HepG2 (cell line): ENCODE results near the gene PIK3R5. TPM values are rescaled to one million over a fixed set of nuclear protein-coding genes. Genes with fewer than 3 reads are reported as not detected.

Source experiments
- ATAC-seq: fragments of 200-7000 bp; cut with Tn5 transposase; 3 replicates; pipeline ENCODE4 v1.9.1; 2020; ENCODE audit warnings: mild to moderate bottlenecking, moderate library complexity
- BruUV-seq: library from RNA; stranded (reverse); fragments of 400-500 nt; replicated peaks from 2 replicates; lab custom pipeline; 2021; lab: Mats Ljungman, UMichigan
- CTCF ChIA-PET: fragments of 300-600 bp; formaldehyde crosslinking; extraction: SDS; loops from one replicate; lab custom pipeline; 2021; ENCODE audit warnings: low total read pairs, inconsistent platforms, low intra/inter-chr PET ratio; lab: Yijun Ruan, JAX
- POLR2A ChIA-PET: fragments of 350-600 bp; sonication (Branson Sonifier 250); formaldehyde crosslinking; loops from one replicate; lab custom pipeline; 2020; ENCODE audit warnings: antibody characterized with exemption, inconsistent platforms; lab: Yijun Ruan, JAX
- DNase-seq: peaks from one replicate; pipeline ENCODE4 v3.0.0-alpha.2; 2015; ENCODE audit warnings: low spot score
- FAIRE-seq: peaks from 3 replicates; lab custom pipeline; 2011; peaks lifted over from hg19 to GRCh38; lab: Jason Lieb, UNC
- H2AFZ ChIP-seq: one replicate; pipeline ENCODE4 v1.6.1; 2011; ENCODE audit warnings: low read length, inconsistent platforms
- H3K27ac ChIP-seq: fragments of 300-600 bp; 3 replicates; pipeline ENCODE4 v1.8.0; 2011; ENCODE audit warnings: mixed run types, mild to moderate bottlenecking, mixed read lengths, low read length, inconsistent platforms; ENCODE audit not compliant: insufficient read depth; ENCODE audit errors: extremely low read length
- H3K27me3 ChIP-seq, 2 experiments: fragments of 200-600 bp in 1 of 2; 2 replicates in 1 of 2; 3 replicates in 1 of 2; pipeline versions ENCODE4 v1.6.0 to v1.8.0; 2011; ENCODE audit warnings: low read length in 2 of 2, mild to moderate bottlenecking in 2 of 2, moderate library complexity in 2 of 2, inconsistent platforms in 1 of 2; ENCODE audit not compliant: insufficient read depth in 2 of 2, control insufficient read depth in 1 of 2
- H3K36me3 ChIP-seq, 2 experiments: fragments of 200-600 bp in 1 of 2; replicated peaks in 1 of 2; 2 replicates in 1 of 2; 3 replicates in 1 of 2; pipeline versions ENCODE4 v1.5.1 to v1.8.0; 2011; ENCODE audit warnings: low read length in 2 of 2, inconsistent platforms in 1 of 2; ENCODE audit not compliant: insufficient read depth in 2 of 2, control insufficient read depth in 1 of 2
- H3K4me1 ChIP-seq: 2 replicates; pipeline ENCODE4 v1.5.1; 2012; ENCODE audit warnings: low read length, inconsistent platforms; ENCODE audit not compliant: insufficient read depth
- H3K4me2 ChIP-seq: 2 replicates; pipeline ENCODE4 v1.6.0; 2011; ENCODE audit warnings: low read depth, low read length, inconsistent platforms
- H3K4me3 ChIP-seq, 3 experiments: fragments of 200-600 bp in 1 of 3; sonication (generic), shearing (Covaris generic) in 1 of 3; replicated peaks in 1 of 3; 2 replicates each; pipeline ENCODE4 v1.5.1; 2011 to 2016; ENCODE audit warnings: low read length in 3 of 3, inconsistent platforms in 2 of 3, low read depth in 2 of 3, mild to moderate bottlenecking in 2 of 3, control low read depth in 1 of 3, mixed read lengths in 1 of 3; ENCODE audit not compliant: insufficient read depth in 1 of 3
- H3K79me2 ChIP-seq: one replicate; pipeline ENCODE4 v1.6.1; 2011; ENCODE audit warnings: low read length, inconsistent platforms; ENCODE audit not compliant: insufficient read depth
- H3K9ac ChIP-seq: 2 replicates; pipeline ENCODE4 v1.6.0; 2011; ENCODE audit warnings: mild to moderate bottlenecking, low read depth, low read length, inconsistent platforms; ENCODE audit not compliant: insufficient read depth
- H3K9me3 ChIP-seq: 2 replicates; pipeline ENCODE4 v1.5.1; 2012; ENCODE audit warnings: mild to moderate bottlenecking, low read length
- H4K20me1 ChIP-seq: 2 replicates; pipeline ENCODE4 v1.6.0; 2011; ENCODE audit warnings: inconsistent platforms, mild to moderate bottlenecking, low read length, moderate library complexity; ENCODE audit not compliant: insufficient read depth
- ARNTL ChIP-seq: sonication (generic); formaldehyde crosslinking; IDR thresholded peaks from 2 replicates; pipeline ENCODE4 v1.4.0; 2020; ENCODE audit warnings: mild to moderate bottlenecking, missing genetic modification reagents
- FIP1L1 ChIP-seq: fragments of 200-400 bp; formaldehyde crosslinking; IDR thresholded peaks from 2 replicates; pipeline ENCODE4 v1.6.1; 2018; ENCODE audit warnings: low read depth, mild to moderate bottlenecking, low read length, moderate library complexity, borderline replicate concordance; ENCODE audit not compliant: insufficient read depth
- HNRNPL ChIP-seq: fragments of 200-400 bp; formaldehyde crosslinking; IDR thresholded peaks from 2 replicates; pipeline ENCODE4 v1.6.1; 2017; ENCODE audit warnings: mild to moderate bottlenecking, low read depth, low read length
- HOXA9 ChIP-seq: sonication (generic); formaldehyde crosslinking; IDR thresholded peaks from 2 replicates; pipeline ENCODE4 v1.8.1; 2022; ENCODE audit warnings: missing genetic modification reagents, mild to moderate bottlenecking, moderate library complexity, borderline replicate concordance
- KDM6A ChIP-seq: IDR thresholded peaks from 2 replicates; pipeline ENCODE4 v1.6.1; 2016; ENCODE audit warnings: low read depth
- MED8 ChIP-seq: sonication (generic); formaldehyde crosslinking; IDR thresholded peaks from 2 replicates; pipeline ENCODE4 v1.8.1; 2023; ENCODE audit warnings: mild to moderate bottlenecking, missing genetic modification reagents; ENCODE audit not compliant: insufficient replicate concordance
- MTA1 ChIP-seq: sonication (generic); formaldehyde crosslinking; IDR thresholded peaks from 2 replicates; pipeline ENCODE4 v1.4.0; 2020; ENCODE audit warnings: missing genetic modification reagents, mild to moderate bottlenecking, borderline replicate concordance
- NPAS2 ChIP-seq: sonication (generic); formaldehyde crosslinking; IDR thresholded peaks from 2 replicates; pipeline ENCODE4 v1.8.0; 2022; ENCODE audit warnings: mild to moderate bottlenecking, missing genetic modification reagents, borderline replicate concordance
- ZNF17 ChIP-seq: sonication (generic); formaldehyde crosslinking; IDR thresholded peaks from 2 replicates; pipeline ENCODE4 v1.5.0; 2020; ENCODE audit warnings: mild to moderate bottlenecking, missing genetic modification reagents
- ZNF619 ChIP-seq: sonication (generic); formaldehyde crosslinking; IDR thresholded peaks from 2 replicates; pipeline ENCODE4 v1.4.0; 2020; ENCODE audit warnings: mild to moderate bottlenecking, missing genetic modification reagents
- ZNF780A ChIP-seq: sonication (generic); formaldehyde crosslinking; IDR thresholded peaks from 2 replicates; pipeline ENCODE4 v1.8.0; 2022; ENCODE audit warnings: mild to moderate bottlenecking, missing genetic modification reagents, moderate library complexity
- WGBS: methylation state at CpG from one replicate; pipeline ENCODE4 v1.1.6; 2017; ENCODE audit warnings: low lambda C conversion rate; 5-methylcytosine and 5-hydroxymethylcytosine counted together
- in situ Hi-C: cut with HindIII; loops from 2 replicates; pipeline ENCODE4 v1.10.0; 2017; ENCODE audit warnings: low pct_unique_long_range_greater_than_20kb; ENCODE audit not compliant: extremely low pct_ligation_motif_present
- intact Hi-C: fragments of 100-400 bp; cut with micrococcal nuclease; formaldehyde crosslinking; loops from one replicate; pipeline ENCODE4 v1.10.0; 2022; ENCODE audit not compliant: unreplicated experiment
- polyA plus RNA-seq, 8 experiments: library from polyadenylated mRNA; depleted of rRNA in 3 of 8; stranded (reverse) in 7 of 8; unstranded in 1 of 8; fragments of >200 nt; fragmentation: Illumina TruSeq in 4 of 8; extraction: Trizol in 4 of 8; gene quantifications; 2 replicates each; pipeline versions ENCODE4 v1.2.1 to v1.2.3, GENCODE V29; 2011 to 2016; ENCODE audit warnings: low read depth in 4 of 8, missing spikeins in 1 of 8, mixed read lengths in 1 of 8; ENCODE audit not compliant: insufficient read depth in 1 of 8
- total RNA-seq, 5 experiments: library from RNA; depleted of rRNA; stranded (reverse); fragments of >200 nt; fragmentation: Illumina TruSeq; extraction: Trizol; gene quantifications; 2 replicates each; pipeline ENCODE4 v1.2.3, GENCODE V29; 2016; ENCODE audit warnings: low read depth in 1 of 5
- TF ChIP-seq, protein P1 (sequence below): sonication (generic); formaldehyde crosslinking; IDR thresholded peaks from 2 replicates; pipeline ENCODE4 v1.8.0; 2022; ENCODE audit warnings: missing genetic modification reagents, mild to moderate bottlenecking, borderline replicate concordance
- TF ChIP-seq, protein P2 (sequence below): fragments of 450-650 bp; IDR thresholded peaks from 2 replicates; pipeline ENCODE4 v1.6.1; 2016
- TF ChIP-seq, protein P3 (sequence below): sonication (generic); formaldehyde crosslinking; IDR thresholded peaks from 2 replicates; pipeline ENCODE4 v1.4.0; 2020; ENCODE audit warnings: low read depth, mild to moderate bottlenecking, missing genetic modification reagents

Gene PIK3R5
- total and polyA plus RNA-seq, 2 of the 13 experiments (the other 11 are each of a cell fraction or from before 2014, with no cell fraction given) = not detected

DNA sequence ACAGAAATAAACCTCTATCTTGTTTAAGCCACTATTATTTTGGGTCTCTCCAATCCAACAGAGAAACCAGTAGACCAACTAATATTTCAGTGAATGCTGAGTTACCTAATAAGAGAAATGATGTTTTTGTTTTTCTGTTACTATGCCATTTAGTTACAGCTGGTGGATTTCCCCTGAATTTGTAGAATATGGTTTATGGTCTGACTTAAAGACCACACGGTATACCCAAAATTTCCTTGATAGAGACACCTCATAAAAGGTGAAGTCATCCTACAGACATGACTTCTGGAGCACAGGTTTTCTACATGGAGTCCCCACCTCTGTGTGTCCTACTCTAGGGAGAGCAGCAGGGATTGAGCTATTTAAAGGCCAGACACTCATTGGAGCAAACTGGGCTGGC is 13.3 kb downstream of the PIK3R5 start:
- WGBS = 0% methylated on average over 1 of the region's 1 CpG
- no peak for TF ChIP-seq ZNF780A (CRISPR knock-in tag)
- TF ChIP-seq ZNF619 (CRISPR knock-in tag) = no peak
- TF ChIP-seq FIP1L1 = no peak
- TF ChIP-seq, protein P1, sequence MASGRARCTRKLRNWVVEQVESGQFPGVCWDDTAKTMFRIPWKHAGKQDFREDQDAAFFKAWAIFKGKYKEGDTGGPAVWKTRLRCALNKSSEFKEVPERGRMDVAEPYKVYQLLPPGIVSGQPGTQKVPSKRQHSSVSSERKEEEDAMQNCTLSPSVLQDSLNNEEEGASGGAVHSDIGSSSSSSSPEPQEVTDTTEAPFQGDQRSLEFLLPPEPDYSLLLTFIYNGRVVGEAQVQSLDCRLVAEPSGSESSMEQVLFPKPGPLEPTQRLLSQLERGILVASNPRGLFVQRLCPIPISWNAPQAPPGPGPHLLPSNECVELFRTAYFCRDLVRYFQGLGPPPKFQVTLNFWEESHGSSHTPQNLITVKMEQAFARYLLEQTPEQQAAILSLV (CRISPR knock-in tag) = no peak
- no peak for TF ChIP-seq ARNTL (CRISPR knock-in tag)
- TF ChIP-seq NPAS2 (CRISPR knock-in tag) = no peak
- no peak for TF ChIP-seq ZNF17 (CRISPR knock-in tag)
- TF ChIP-seq, protein P2, sequence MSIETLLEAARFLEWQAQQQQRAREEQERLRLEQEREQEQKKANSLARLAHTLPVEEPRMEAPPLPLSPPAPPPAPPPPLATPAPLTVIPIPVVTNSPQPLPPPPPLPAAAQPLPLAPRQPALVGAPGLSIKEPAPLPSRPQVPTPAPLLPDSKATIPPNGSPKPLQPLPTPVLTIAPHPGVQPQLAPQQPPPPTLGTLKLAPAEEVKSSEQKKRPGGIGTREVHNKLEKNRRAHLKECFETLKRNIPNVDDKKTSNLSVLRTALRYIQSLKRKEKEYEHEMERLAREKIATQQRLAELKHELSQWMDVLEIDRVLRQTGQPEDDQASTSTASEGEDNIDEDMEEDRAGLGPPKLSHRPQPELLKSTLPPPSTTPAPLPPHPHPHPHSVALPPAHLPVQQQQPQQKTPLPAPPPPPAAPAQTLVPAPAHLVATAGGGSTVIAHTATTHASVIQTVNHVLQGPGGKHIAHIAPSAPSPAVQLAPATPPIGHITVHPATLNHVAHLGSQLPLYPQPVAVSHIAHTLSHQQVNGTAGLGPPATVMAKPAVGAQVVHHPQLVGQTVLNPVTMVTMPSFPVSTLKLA = no peak
- TF ChIP-seq MED8 (CRISPR knock-in tag) = no peak
- no peak for TF ChIP-seq MTA1 (CRISPR knock-in tag)
- no peak for TF ChIP-seq HNRNPL
- no peak for TF ChIP-seq KDM6A
- TF ChIP-seq, protein P3, sequence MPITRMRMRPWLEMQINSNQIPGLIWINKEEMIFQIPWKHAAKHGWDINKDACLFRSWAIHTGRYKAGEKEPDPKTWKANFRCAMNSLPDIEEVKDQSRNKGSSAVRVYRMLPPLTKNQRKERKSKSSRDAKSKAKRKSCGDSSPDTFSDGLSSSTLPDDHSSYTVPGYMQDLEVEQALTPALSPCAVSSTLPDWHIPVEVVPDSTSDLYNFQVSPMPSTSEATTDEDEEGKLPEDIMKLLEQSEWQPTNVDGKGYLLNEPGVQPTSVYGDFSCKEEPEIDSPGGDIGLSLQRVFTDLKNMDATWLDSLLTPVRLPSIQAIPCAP (CRISPR knock-in tag) = no peak
- no peak for TF ChIP-seq HOXA9 (CRISPR knock-in tag)
- no peak overlapping the region for H3K4me3 ChIP-seq
- no peak for ATAC-seq
- H4K20me1 ChIP-seq = no peaks in the 10 kb centered on the region
- in situ Hi-C loops (no loop called here), intact Hi-C loops (no loop called here)
- DNase-seq = no peak
- no peak overlapping the region for H3K27ac ChIP-seq
- no peaks in the 10 kb centered on the region for H3K36me3 ChIP-seq
- POLR2A ChIA-PET = no interaction called here
- H3K9ac ChIP-seq = no peak overlapping the region
- no peak overlapping the region for H3K4me2 ChIP-seq
- H3K27me3 ChIP-seq = peaks cover 0 to 23% of the 10 kb centered on the region in 2 experiments; a peak in 3 of 5 replicates
- CTCF ChIA-PET = no interaction called here
- no peaks in the 10 kb centered on the region for H3K4me1 ChIP-seq
- H2AFZ ChIP-seq = no peak overlapping the region
- H3K9me3 ChIP-seq = no peaks in the 10 kb centered on the region
- BruUV-seq = no TSS peak
- no peak for FAIRE-seq
- H3K79me2 ChIP-seq = no peaks in the 10 kb centered on the region
